ENCODE data around the gene SWAP70.
"Not testable (repeated sequence)": the region's sequence is repeated elsewhere in the genome, so short reads cannot be mapped to it uniquely, and the experiment has no call there.

Gene SWAP70

GRCh38 chr11:9663699-9664275, at the start of gene SWAP70:
Gene SWAP70 (plus strand): TSS chr11:9664077. CDS start chr11:9664180, 103 bp downstream.
- DNase-seq, result no peak

- no peak for DNase-seq
Measured at GRCh38 chr11:9615031-9615451, 48.8 kb upstream of the SWAP70 start.

GRCh38 chr11:9616042-9616675, 47.7 kb upstream of the SWAP70 start:
- DNase-seq, result no peak

- no peak for DNase-seq
Measured at GRCh38 chr11:9616858-9617257, 47.0 kb upstream of the SWAP70 start.

- DNase-seq, result no peak
Measured at GRCh38 chr11:9617940-9618339, 45.9 kb upstream of the SWAP70 start.

GRCh38 chr11:9619004-9619403, 44.9 kb upstream of the SWAP70 start:
- DNase-seq, result no peak

- DNase-seq, result no peak
Measured at GRCh38 chr11:9619971-9620370, 43.9 kb upstream of the SWAP70 start.

- DNase-seq, result not testable (repeated sequence)
Measured at GRCh38 chr11:9622353-9622752, 41.5 kb upstream of the SWAP70 start.

- DNase-seq, result not testable (repeated sequence)
Measured at GRCh38 chr11:9623053-9623452, 40.8 kb upstream of the SWAP70 start.

GRCh38 chr11:9624448-9624847, 39.4 kb upstream of the SWAP70 start:
- no peak for DNase-seq

GRCh38 chr11:9625162-9625561, 38.7 kb upstream of the SWAP70 start:
- no peak for DNase-seq

GRCh38 chr11:9625728-9626127, 38.1 kb upstream of the SWAP70 start:
- DNase-seq, result no peak

GRCh38 chr11:9626496-9627394, 37.1 kb upstream of the SWAP70 start:
- DNase-seq, result no peak

GRCh38 chr11:9629064-9629463, 34.8 kb upstream of the SWAP70 start:
- no peak for DNase-seq

- no peak for DNase-seq
Measured at GRCh38 chr11:9633679-9634078, 30.2 kb upstream of the SWAP70 start.

GRCh38 chr11:9636691-9637090, 27.2 kb upstream of the SWAP70 start:
- no peak for DNase-seq

- no peak for DNase-seq
Measured at GRCh38 chr11:9639099-9639498, 24.8 kb upstream of the SWAP70 start.

GRCh38 chr11:9639985-9640384, 23.9 kb upstream of the SWAP70 start:
- DNase-seq, result no peak

GRCh38 chr11:9642894-9643293, 21.0 kb upstream of the SWAP70 start:
- no peak for DNase-seq

- no peak for DNase-seq
Measured at GRCh38 chr11:9643751-9644150, 20.1 kb upstream of the SWAP70 start.

GRCh38 chr11:9645881-9646280, 18.0 kb upstream of the SWAP70 start:
- DNase-seq, result no peak

- DNase-seq, result no peak
Measured at GRCh38 chr11:9646324-9646723, 17.6 kb upstream of the SWAP70 start.

- no peak for DNase-seq
Measured at GRCh38 chr11:9651481-9651880, 12.4 kb upstream of the SWAP70 start.
